Testis (tissue), 5 donors: ENCODE results near the gene DYRK4. TPM values are rescaled to one million over a fixed set of nuclear protein-coding genes. Genes with fewer than 3 reads are reported as not detected.
"Not testable (repeated sequence)": the region's sequence is repeated elsewhere in the genome, so short reads cannot be mapped to it uniquely, and the experiment has no call there.

Experiments
- DNase-seq: peaks from one replicate; pipeline ENCODE4 v3.0.0-alpha.2; 2019
- H3K27ac ChIP-seq, 2 donors: fragments of 200-600 bp; sonication (generic); one replicate each; pipeline ENCODE4 v1.5.1; 2019
- H3K27me3 ChIP-seq: fragments of 200-600 bp; sonication (generic); one replicate; pipeline ENCODE4 v1.5.1; 2019
- H3K36me3 ChIP-seq: fragments of 200-600 bp; sonication (generic); one replicate; pipeline ENCODE4 v1.5.1; 2017; ENCODE audit warnings: low read depth; ENCODE audit errors: missing control alignments
- H3K4me1 ChIP-seq: fragments of 200-600 bp; sonication (generic); one replicate; pipeline ENCODE4 v1.5.1; 2019
- H3K4me3 ChIP-seq, 2 donors: fragments of 200-600 bp; sonication (generic); one replicate each; pipeline ENCODE4 v1.5.1; 2017 to 2019
- H3K9me3 ChIP-seq: fragments of 200-600 bp; sonication (generic); one replicate; pipeline ENCODE4 v1.5.1; 2017
- POLR2A ChIP-seq: fragments of 450-650 bp; IDR thresholded peaks from one replicate; pipeline ENCODE4 v1.6.1; 2017; ENCODE audit warnings: antibody characterized with exemption, mild to moderate bottlenecking, moderate library complexity
- WGBS, 2 donors: methylation state at CpG; one replicate each; pipeline ENCODE4 v1.1.5; 2018; 5-methylcytosine and 5-hydroxymethylcytosine counted together
- intact Hi-C: fragments of 100-400 bp; cut with DNase I; formaldehyde crosslinking; loops from one replicate; pipeline ENCODE4 v1.15.1; 2023; ENCODE audit warnings: low total_unique reads
- long read RNA-seq, 2 donors: transcript quantifications; one replicate each; lab custom pipeline, GENCODE V29; 2026
- polyA plus RNA-seq: library from polyadenylated mRNA; stranded (reverse); fragments of 350-450 nt; fragmentation: Illumina TruSeq; extraction: RNeasy Lipid Tissue Mini Kit (QIAGEN cat#74804); gene quantifications from one replicate; pipeline ENCODE4 v1.2.3, GENCODE V29; 2014; ENCODE audit warnings: low read depth, low replicate concordance; ENCODE audit not compliant: insufficient read depth
- total RNA-seq, 2 donors: library from RNA; depleted of rRNA; stranded (reverse); fragments of >200 nt; gene quantifications; one replicate each; pipeline ENCODE4 v1.2.3, GENCODE V29; 2016
- TF ChIP-seq, protein P1 (sequence below), 3 experiments: fragments of 450-650 bp in 2 of 3; fragments of 200-600 bp in 1 of 3; sonication (generic) in 1 of 3; IDR thresholded peaks; one replicate each; pipeline ENCODE4 v1.5.1; 2016 to 2019; ENCODE audit warnings: antibody characterized with exemption in 3 of 3, mild to moderate bottlenecking in 2 of 3, moderate library complexity in 1 of 3

DYRK4 gene, protein sequence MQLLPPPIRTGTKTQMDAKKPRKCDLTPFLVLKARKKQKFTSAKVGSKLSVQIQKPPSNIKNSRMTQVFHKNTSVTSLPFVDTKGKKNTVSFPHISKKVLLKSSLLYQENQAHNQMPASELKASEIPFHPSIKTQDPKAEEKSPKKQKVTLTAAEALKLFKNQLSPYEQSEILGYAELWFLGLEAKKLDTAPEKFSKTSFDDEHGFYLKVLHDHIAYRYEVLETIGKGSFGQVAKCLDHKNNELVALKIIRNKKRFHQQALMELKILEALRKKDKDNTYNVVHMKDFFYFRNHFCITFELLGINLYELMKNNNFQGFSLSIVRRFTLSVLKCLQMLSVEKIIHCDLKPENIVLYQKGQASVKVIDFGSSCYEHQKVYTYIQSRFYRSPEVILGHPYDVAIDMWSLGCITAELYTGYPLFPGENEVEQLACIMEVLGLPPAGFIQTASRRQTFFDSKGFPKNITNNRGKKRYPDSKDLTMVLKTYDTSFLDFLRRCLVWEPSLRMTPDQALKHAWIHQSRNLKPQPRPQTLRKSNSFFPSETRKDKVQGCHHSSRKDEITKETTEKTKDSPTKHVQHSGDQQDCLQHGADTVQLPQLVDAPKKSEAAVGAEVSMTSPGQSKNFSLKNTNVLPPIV
- total RNA-seq (100 to 1,000 TPM in 1 of 2 donors, 10 to 100 TPM in 1; 91.2 to 138 TPM), polyA plus RNA-seq (189 TPM)
- long read RNA-seq, donor 1, partial matches to known transcripts, result 9 of 14 reads
- long read RNA-seq, donor 1, other reads (novel, unspliced or antisense), result 0 of 14 reads
- long read RNA-seq, donor 2, partial matches to known transcripts, result 0 of 4 reads
- long read RNA-seq, donor 2, other reads (novel, unspliced or antisense), result 0 of 4 reads

GRCh38 chr12:4562034-4562657 lies at the start of gene DYRK4:
DYRK4 (plus strand) TSS chr12:4562208; CDS start chr12:4562246, 38 bp downstream.
- intact Hi-C loops, result no loop called here
- H3K27ac ChIP-seq, result no peak within 1 kb of the TSS
- H3K9me3 ChIP-seq, result no peaks in the 10 kb centered on the region
- H3K36me3 ChIP-seq, result no peaks in the 10 kb centered on the region
- peak within 1 kb of the TSS; percentile 33 to 56 for H3K4me3 ChIP-seq
- H3K4me1 ChIP-seq, result no peaks in the 10 kb centered on the region
- DNase-seq, result peak; percentile 89
- H3K27me3 ChIP-seq, result no peaks in the 10 kb centered on the region
- 7 to 13% methylated on average over 9 to 44 of the region's 44 CpGs for WGBS, 2 donors
- TF ChIP-seq, protein P1, sequence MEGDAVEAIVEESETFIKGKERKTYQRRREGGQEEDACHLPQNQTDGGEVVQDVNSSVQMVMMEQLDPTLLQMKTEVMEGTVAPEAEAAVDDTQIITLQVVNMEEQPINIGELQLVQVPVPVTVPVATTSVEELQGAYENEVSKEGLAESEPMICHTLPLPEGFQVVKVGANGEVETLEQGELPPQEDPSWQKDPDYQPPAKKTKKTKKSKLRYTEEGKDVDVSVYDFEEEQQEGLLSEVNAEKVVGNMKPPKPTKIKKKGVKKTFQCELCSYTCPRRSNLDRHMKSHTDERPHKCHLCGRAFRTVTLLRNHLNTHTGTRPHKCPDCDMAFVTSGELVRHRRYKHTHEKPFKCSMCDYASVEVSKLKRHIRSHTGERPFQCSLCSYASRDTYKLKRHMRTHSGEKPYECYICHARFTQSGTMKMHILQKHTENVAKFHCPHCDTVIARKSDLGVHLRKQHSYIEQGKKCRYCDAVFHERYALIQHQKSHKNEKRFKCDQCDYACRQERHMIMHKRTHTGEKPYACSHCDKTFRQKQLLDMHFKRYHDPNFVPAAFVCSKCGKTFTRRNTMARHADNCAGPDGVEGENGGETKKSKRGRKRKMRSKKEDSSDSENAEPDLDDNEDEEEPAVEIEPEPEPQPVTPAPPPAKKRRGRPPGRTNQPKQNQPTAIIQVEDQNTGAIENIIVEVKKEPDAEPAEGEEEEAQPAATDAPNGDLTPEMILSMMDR (IDR thresholded peaks at IDR 0.05), result no peak
- no peak for TF ChIP-seq POLR2A

- Histone ChIP-seq H3K27me3 (no peaks in the 10 kb centered on the region), H3K9me3 (no peaks in the 10 kb centered on the region), H3K36me3 (no peaks in the 10 kb centered on the region), H3K27ac (no peak overlapping the region), H3K4me1 (no peaks in the 10 kb centered on the region), H3K4me3 (no peak overlapping the region)
- no peak for DNase-seq
- intact Hi-C loops, result no loop called here
- 90 to 92% methylated on average over 5 of the region's 5 CpGs for WGBS, 2 donors
- TF ChIP-seq, protein P1 (IDR thresholded peaks at IDR 0.05), result no peak
- no peak for TF ChIP-seq POLR2A
Observed at GRCh38 chr12:4518106-4518728, 43.8 kb upstream of the DYRK4 start.

GRCh38 chr12:4523443-4523842 lies 38.6 kb upstream of the DYRK4 start:
- H3K9me3 ChIP-seq, DNase-seq, H3K36me3 ChIP-seq, intact Hi-C loops, H3K4me3 ChIP-seq, H3K27me3 ChIP-seq, H3K27ac ChIP-seq, H3K4me1 ChIP-seq: not testable (repeated sequence)
- 95% methylated on average over 7 of the region's 7 CpGs for WGBS, 2 donors

DNA sequence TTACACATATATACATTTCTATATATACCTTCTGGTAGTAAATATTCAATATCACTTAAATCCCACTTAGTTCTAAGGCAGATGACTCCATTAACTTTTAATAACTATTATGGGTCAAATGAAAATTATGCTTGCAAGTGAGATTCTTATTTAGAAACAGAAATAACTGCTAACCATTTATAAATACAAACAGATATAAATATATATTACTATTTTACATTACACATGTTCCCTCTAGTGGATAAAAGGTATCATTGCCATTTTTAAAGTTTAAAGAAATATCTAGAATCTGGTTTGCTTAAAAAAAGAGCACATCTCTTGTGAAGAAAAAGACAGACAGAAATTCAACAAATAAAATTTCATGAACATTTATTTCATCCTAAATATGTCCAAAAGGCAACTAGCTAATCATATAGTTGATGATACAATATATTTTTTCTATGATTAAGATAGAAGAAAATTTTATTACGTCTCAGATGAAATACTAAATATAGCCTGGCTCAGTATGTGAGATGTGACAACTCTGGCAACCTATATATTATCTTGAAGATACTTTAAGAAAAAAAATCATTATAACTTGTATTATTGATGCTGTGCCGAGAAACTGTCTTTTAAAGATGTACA lies 35.0 kb upstream of the DYRK4 start:
- Histone ChIP-seq H3K4me1 (no peaks in the 10 kb centered on the region), H3K27me3 (no peaks in the 10 kb centered on the region), H3K4me3 (no peak overlapping the region), H3K9me3 (no peaks in the 10 kb centered on the region), H3K27ac (no peak overlapping the region), H3K36me3 (no peaks in the 10 kb centered on the region)
- no peak for DNase-seq
- 90% methylated on average over 2 of the region's 2 CpGs for WGBS, 2 donors
- no peak for TF ChIP-seq POLR2A
- TF ChIP-seq, protein P1 (IDR thresholded peaks at IDR 0.05), result peak in 1 of 3 experiments; percentile 69
- intact Hi-C loops, result no loop called here
